Hematopoietic multipotent progenitor cell treated with erythropoietin and hydrocortisone succinate and interleukin-3 and kit ligand, for 8 days (in vitro differentiated cells): ENCODE measurements around the gene C1QTNF6.
"Not testable (repeated sequence)": the region's sequence is repeated elsewhere in the genome, so short reads cannot be mapped to it uniquely, and the experiment has no call there.

Experiments
- DNase-seq: peaks from one replicate; pipeline ENCODE4 v3.0.0-alpha.2; 2015

Gene C1QTNF6

GRCh38 chr22:37187891-37188761 is at the start of gene C1QTNF6:
C1QTNF6 (minus strand) TSS chr22:37188247; CDS start chr22:37188213, 34 bp downstream.
- DNase-seq = no peak

DNA sequence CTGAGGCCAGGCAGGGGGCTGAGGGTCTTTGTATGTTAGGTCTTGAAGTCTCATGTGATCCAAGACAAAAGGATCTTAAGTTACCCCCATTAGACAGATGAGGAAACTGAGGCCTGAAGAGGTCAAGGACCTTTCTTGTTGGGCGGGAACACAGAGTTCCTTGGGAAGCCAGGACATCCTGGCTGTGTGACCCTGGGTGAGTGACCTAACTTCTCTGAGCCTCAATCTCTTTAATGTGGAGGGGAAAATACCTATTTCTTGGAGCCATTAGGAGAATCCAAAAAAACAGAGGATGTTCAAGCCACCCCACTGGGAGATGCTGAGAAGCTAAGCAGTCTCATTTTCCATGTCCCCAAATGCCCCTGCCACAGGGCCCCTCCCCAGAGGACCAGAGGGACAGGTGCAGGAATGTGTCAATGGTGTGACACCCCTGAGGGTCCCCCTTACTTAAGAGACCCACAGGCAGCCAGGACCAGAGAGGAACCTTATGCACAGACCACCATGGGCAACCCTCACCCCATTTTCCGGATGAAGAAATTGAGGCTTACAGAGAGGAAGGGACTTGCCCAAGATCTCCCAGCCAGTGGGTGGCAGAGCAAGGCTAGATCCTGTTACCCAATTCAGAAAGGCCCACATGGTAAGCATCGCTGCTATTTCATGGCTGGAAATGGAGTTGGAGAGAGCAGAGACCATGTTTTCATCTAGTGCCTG is 48.0 kb upstream of the C1QTNF6 start:
- no peak for DNase-seq

- DNase-seq = no peak
These were observed 47.0 kb upstream of the C1QTNF6 start for GRCh38 chr22:37234736-37235711.

GRCh38 chr22:37233751-37234631 is 45.9 kb upstream of the C1QTNF6 start:
- no peak for DNase-seq

DNA sequence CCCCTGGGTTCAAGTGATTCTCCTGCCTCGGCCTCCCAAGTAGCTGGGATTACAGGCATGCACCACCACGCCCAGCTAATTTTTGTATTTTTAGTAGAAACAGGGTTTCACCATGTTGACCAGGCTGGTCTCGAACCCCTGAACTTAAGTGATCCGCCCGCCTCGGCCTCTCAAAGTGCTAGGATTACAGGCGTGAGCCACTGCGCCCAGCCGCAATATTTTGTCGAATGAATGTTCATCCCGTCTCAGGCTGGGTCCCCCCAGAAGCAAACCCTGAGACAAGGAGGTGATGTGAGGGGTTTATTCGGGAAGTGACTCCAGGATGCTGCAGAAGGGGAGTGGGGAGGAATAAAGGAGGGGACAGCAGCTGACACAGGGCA is 45.3 kb upstream of the C1QTNF6 start:
- DNase-seq = not testable (repeated sequence)

DNA sequence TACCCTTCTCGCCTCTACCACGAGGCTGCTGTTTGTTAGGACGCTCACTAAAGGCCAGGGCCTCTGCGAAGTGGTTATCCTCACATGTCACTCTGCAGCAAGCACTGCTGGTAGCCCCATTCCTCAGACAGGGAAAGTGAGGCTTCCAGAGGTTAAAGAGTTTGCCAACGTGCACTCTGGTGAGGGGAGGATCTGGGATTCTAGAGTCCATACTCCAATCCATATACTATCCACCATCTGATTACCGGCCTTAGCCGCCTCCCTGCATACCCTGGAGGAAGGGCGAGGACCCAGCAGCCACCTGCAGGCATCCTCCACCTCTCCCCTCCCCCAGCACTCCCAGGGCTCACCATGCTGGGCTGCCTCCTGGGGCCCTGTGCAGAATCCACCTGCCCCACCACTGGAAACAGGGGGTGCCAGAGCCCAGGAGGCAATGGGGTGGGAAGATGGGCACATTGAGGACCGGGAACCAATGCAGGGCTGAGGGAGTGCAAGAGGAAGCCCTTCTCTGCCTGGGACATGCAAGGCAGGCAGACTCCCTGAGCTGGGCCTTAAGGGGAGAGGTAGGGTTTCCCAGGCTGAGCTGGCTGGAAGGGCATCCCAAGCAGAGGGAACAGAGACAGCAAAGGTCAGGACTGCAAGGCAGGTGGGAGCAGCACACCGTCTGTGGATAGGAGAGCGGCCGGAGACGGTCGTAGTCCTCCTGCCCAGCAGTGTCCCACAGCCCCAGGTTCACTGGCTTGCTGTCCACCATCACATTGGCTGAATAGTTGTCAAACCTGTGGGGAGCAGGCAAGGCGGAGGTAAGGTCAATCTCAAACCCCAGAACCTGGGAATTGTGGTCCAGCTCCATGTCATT is 44.3 kb upstream of the C1QTNF6 start:
- DNase-seq = no peak

DNA sequence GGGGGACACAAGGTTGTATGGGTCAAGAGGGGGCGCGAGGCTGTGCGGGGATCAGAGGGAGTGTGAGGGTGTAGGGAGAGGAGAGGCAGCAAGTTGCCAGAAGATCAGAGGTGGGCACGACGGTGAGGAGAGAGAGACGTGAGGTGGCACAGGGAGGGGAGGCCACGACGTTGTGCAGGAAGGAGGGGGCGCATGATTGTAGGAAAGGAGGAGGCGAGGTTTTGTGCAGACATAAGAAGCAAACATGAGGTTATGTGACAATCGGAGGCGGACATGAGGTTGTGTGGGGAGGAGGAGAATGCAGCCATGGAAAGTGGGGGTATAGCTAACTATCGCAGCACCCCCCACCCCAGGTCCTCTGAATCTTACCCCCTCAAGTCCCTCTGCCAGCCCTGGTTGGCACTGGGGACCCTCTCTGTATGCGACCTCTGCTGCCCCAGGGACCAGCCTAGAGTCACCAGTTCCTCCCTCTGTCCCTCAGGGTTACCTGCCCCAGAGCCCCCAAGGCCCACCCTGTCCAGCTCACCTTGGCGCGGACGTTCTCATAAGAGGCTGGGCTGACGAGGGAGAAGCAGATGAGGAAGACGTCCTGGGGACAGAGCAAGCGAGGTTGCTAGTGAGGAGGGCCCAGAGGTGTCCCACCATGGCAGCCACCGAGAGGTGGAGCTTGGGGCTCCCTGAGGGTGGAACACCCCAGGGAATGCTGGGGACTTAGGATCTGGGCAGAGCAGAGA is 43.5 kb upstream of the C1QTNF6 start:
- no peak for DNase-seq

DNA sequence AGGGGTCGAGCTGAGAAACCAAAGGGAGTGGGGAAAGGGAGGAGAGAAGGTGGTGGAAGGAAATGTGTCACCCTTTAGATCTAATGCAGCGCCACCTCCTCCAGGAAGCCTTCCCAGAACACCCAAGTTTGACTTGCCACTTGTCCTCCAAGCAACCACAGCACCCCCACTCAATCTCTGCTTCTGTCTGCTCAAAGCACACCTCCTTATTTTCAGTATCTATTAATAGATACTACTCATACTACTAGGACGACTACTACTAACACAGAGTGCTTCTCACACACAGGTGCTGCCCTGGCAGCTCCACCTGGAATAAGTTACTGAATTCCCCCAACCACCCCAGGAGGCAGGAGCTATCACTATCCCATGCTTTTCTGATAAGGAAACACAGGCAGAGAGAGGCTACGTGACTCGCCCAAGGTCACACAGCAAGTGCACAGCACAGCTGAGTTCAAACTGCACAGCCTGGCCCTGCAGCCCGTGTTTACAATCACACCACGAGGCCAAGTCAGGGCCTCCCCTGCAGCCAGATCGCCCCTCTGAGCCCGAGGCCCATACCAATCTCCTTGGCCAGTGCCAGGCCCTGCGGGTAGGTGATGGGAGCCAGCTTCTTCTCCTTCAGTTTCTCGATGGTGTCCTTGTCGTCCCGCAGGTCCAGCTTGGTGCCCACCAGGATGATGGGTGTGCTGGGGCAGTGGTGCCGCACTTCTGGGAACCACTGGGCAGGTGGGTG is 42.8 kb upstream of the C1QTNF6 start:
- no peak for DNase-seq

- peak; percentile 87 for DNase-seq
These were observed 42.0 kb upstream of the C1QTNF6 start for GRCh38 chr22:37229805-37230672.

DNA sequence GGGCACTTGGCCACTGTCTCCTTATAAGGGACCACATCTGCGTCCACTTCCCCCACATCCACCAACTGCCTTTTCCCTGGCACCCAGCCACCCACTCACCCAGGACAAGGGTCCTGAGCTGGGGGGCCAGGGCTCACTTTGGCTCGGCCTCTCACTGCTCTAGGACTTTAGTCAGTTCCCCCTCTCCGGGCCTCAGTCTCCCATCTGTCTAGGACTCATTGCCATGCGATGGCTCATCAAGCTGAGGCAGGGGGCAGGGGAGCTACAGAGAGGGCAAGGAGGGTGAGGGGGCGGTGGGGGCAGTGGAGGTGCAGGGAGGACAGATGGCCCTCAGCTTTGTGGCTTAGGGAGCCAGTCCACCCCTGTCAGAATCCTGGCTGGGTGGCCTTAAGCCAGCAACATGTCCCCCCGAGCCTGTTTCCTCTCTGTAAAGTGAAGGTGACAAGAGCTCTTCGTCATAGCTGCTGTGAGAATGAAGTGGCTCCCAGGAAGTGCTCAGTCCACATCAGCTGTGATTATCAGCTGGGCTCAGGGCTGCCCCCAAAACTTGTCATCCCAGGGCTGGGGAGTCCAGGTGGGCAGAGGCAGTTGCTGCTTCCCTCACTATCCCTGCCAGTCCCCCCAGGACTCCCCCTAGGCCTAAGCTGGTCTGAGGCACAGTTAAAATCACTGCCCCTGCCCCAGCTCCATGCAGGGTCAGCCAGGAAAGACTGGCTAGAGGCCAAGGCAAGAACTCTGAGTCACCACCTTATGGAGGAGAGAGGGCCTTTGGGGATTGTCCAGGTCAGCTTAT is 41.2 kb upstream of the C1QTNF6 start:
- peak; percentile 24 for DNase-seq

- peak; percentile 31 for DNase-seq
These were observed 40.3 kb upstream of the C1QTNF6 start for GRCh38 chr22:37228106-37229011.

- no peak for DNase-seq
These were observed 38.5 kb upstream of the C1QTNF6 start for GRCh38 chr22:37226514-37226913.

- DNase-seq = no peak
These were observed 38.0 kb upstream of the C1QTNF6 start for GRCh38 chr22:37226087-37226486.

- no peak for DNase-seq
These were observed 37.4 kb upstream of the C1QTNF6 start for GRCh38 chr22:37225481-37225880.

GRCh38 chr22:37224757-37225420 is 36.8 kb upstream of the C1QTNF6 start:
- no peak for DNase-seq
